Peyer's patch (tissue), 4 donors: ENCODE measurements around the gene NEK5.

Experiments used
- CTCF ChIP-seq, 6 experiments: fragments of 450-650 bp in 4 of 6; fragments of 200-600 bp in 2 of 6; sonication (generic) in 1 of 6; IDR thresholded peaks; one replicate each; pipeline ENCODE4 v1.5.1; 2017 to 2019; ENCODE audit warnings: antibody characterized with exemption in 6 of 6, mild to moderate bottlenecking in 3 of 6, moderate library complexity in 1 of 6
- POLR2A ChIP-seq, 2 donors: fragments of 450-650 bp; IDR thresholded peaks; one replicate each; pipeline ENCODE4 v1.5.1; 2017; ENCODE audit warnings: antibody characterized with exemption in 2 of 2, mild to moderate bottlenecking in 2 of 2, moderate library complexity in 2 of 2

GRCh38 chr13:52118595-52118994 is 10.3 kb downstream of the NEK5 start:
- TF ChIP-seq CTCF (IDR thresholded peaks at IDR 0.05), result no peak
- TF ChIP-seq POLR2A (IDR thresholded peaks at IDR 0.05), result no peak
